HG03432 (cell line): Measurements from ENCODE around the gene KCTD15.

Experiments used
- ATAC-seq: cut with Tn5 transposase; IDR thresholded peaks from one replicate; pipeline ENCODE4 v1.9.1; 2021; ENCODE audit warnings: mild to moderate bottlenecking, moderate library complexity; ENCODE audit not compliant: unreplicated experiment

Gene KCTD15

GRCh38 chr19:33795370-33796163 is 1.1 kb upstream of the KCTD15 start:
- ATAC-seq = no peak

- no peak for ATAC-seq
Measured at GRCh38 chr19:33797802-33798671, 1.4 kb downstream of the KCTD15 start.

GRCh38 chr19:33798681-33799111 is 2.0 kb downstream of the KCTD15 start:
- no peak for ATAC-seq

GRCh38 chr19:33799476-33799875 is 2.8 kb downstream of the KCTD15 start:
- ATAC-seq = no peak

- ATAC-seq = no peak
Measured at GRCh38 chr19:33800012-33800680, 3.5 kb downstream of the KCTD15 start.

GRCh38 chr19:33801411-33801810 is 4.7 kb downstream of the KCTD15 start:
- no peak for ATAC-seq

GRCh38 chr19:33802001-33802400 is 5.3 kb downstream of the KCTD15 start:
- ATAC-seq = no peak

GRCh38 chr19:33802801-33803200 is 6.1 kb downstream of the KCTD15 start:
- no peak for ATAC-seq

GRCh38 chr19:33803383-33803782 is 6.7 kb downstream of the KCTD15 start:
- ATAC-seq = no peak

- no peak for ATAC-seq
Measured at GRCh38 chr19:33804021-33804799, 7.5 kb downstream of the KCTD15 start.

GRCh38 chr19:33805313-33805712 is 8.6 kb downstream of the KCTD15 start:
- ATAC-seq = no peak

GRCh38 chr19:33805840-33806433 is 9.3 kb downstream of the KCTD15 start:
- no peak for ATAC-seq

GRCh38 chr19:33806434-33806881 is 9.8 kb downstream of the KCTD15 start:
- ATAC-seq = no peak

- no peak for ATAC-seq
Measured at GRCh38 chr19:33808399-33808798, 11.7 kb downstream of the KCTD15 start.

GRCh38 chr19:33809960-33810359 is 13.3 kb downstream of the KCTD15 start:
- ATAC-seq = no peak

GRCh38 chr19:33810821-33811220 is 14.2 kb downstream of the KCTD15 start:
- no peak for ATAC-seq

GRCh38 chr19:33811246-33811645 is 14.6 kb downstream of the KCTD15 start:
- ATAC-seq = no peak

GRCh38 chr19:33811736-33812387 is 15.2 kb downstream of the KCTD15 start:
- no peak for ATAC-seq
